Measurements from ENCODE around the gene MGAT4D. TPM values are rescaled to one million over a fixed set of nuclear protein-coding genes. Genes with fewer than 3 reads are reported as not detected.
A peak's percentile ranks its signal among the peaks of the same experiment; 100 is the strongest.

MGAT4D gene
- total and polyA plus RNA-seq, 10 of the 15 experiments (the other 5 are each of a cell fraction or from before 2014, with no cell fraction given): not detected

- TF ChIP-seq PBX3 (IDR thresholded peaks at IDR 0.05; ENCODE audit: insufficient replicate concordance, low read depth, low read length) (no peak), BHLHE40 (IDR thresholded peaks at IDR 0.05; ENCODE audit: borderline replicate concordance in 1 of 2, low read depth in 2 of 2, low read length in 1 of 2) (peak in 1 of 2 experiments; percentile 31; a peak in 1 of 4 replicates), RUNX3 (IDR thresholded peaks at IDR 0.05; ENCODE audit: low read length) (no peak), RB1 (IDR thresholded peaks at IDR 0.05; ENCODE audit: borderline replicate concordance) (0 out of 2 replicates have a peak, but pooled peaks have one; percentile 48), RELA (IDR thresholded peaks at IDR 0.05; ENCODE audit: borderline replicate concordance, partially characterized antibody) (no peak), SMC3 (IDR thresholded peaks at IDR 0.05; ENCODE audit: borderline replicate concordance, low read length) (peak; percentile 26; the same call in 1 of the 2 replicates), BRCA1 (IDR thresholded peaks at IDR 0.05; ENCODE audit: low read depth, low read length) (no peak), ZNF622 (IDR thresholded peaks at IDR 0.05) (no peak), EZH2 (IDR thresholded peaks at IDR 0.05; ENCODE audit: borderline replicate concordance, control insufficient read depth, low read depth, low read length) (no peak)
Observed at GRCh38 chr4:140427106-140427918, 70.8 kb downstream of the MGAT4D start, which contains the start of gene CLGN (continued).

DNA sequence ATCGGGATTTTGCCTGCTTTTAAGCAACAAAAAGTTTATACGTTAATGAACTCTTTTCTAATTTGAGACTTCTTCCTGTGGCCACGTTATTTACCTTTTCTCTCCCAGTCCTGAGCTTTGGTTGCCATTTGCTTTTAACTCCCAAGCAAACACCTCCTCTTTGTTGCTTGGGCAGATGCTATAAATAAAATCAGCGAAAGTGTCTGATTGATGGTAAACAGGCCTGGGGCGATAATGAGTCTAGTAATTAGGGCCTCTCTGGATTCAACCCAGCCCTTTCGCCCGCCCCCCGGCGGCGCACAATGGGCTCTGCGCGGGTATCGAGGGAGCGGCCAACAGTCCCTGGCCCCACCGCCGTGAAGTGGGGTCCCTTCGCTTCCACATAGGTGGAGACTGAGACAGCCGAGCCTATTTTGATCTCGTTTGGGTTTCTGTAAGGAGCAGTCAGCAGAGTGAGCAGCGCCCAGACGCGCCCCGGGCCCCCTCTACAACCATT, 71.4 kb downstream of the MGAT4D start:
- no peaks in the 10 kb centered on the region for H4K20me1 ChIP-seq (ENCODE audit: control insufficient read depth, insufficient read depth)
- no peaks in the 10 kb centered on the region for H3K36me3 ChIP-seq (ENCODE audit: control insufficient read depth in 2 of 2, insufficient read depth in 2 of 2, low read length in 1 of 2)
- SMC1A ChIA-PET (ENCODE audit: uncharacterized antibody, unreplicated experiment): no interaction called here
- H3K4me1 ChIP-seq (ENCODE audit: control insufficient read depth, insufficient read depth, low read length): peaks cover 5% of the 10 kb centered on the region; the same call in 1 of the 2 replicates
- intact Hi-C loops (cut with micrococcal nuclease; ENCODE audit: unreplicated experiment): loop anchor here (5.0 kb wide), 1 partner anchor 426 kb away; no protein-coding TSS in a partner anchor
- ATAC-seq (peak; percentile 52), DNase-seq (ENCODE audit: low read depth, low spot score) (no peak), FAIRE-seq (no peak)
- H3K27me3 ChIP-seq (replicated peaks in 1 of 2; ENCODE audit: control insufficient read depth in 2 of 2, insufficient read depth in 2 of 2, low read length in 1 of 2): peaks cover 0 to 5% of the 10 kb centered on the region in 2 experiments; a peak in 2 of 4 replicates
- WGBS (ENCODE audit: insufficient coverage, insufficient replicate concordance, low lambda C conversion rate, missing lambda C conversion rate): 8% methylated on average over 23 of the region's 23 CpGs
- POLR2A ChIA-PET: no interaction called here
- no peak for TF ChIP-seq ZNF592 (IDR thresholded peaks at IDR 0.05)
- no peak for TF ChIP-seq SMAD1 (IDR thresholded peaks at IDR 0.05; ENCODE audit: low read depth, partially characterized antibody)
- 0 out of 6 replicates have a peak, but pooled peaks of 1 of the 3 experiments have one; percentile 3 for TF ChIP-seq CTCF (IDR thresholded peaks at IDR 0.05 in 2 of 3, conservative IDR thresholded peaks at IDR 0.05 in 1 of 3; ENCODE audit: control insufficient read depth in 2 of 3, extremely low read depth in 1 of 3, insufficient read depth in 1 of 3, low read depth in 3 of 3, low read length in 3 of 3)
- no peak for TF ChIP-seq POU2F2 (IDR thresholded peaks at IDR 0.05; ENCODE audit: borderline replicate concordance, low read depth, low read length)
- no peak overlapping the region for H3K27ac ChIP-seq (ENCODE audit: control insufficient read depth, insufficient read depth)
- RAD21 ChIA-PET (ENCODE audit: unreplicated experiment): no interaction called here
- CTCF ChIA-PET: interaction anchor here (0.6 kb wide), 1 partner anchor 95 kb away, joined by 3 read pairs; no protein-coding TSS in a partner anchor
- peak overlapping the region; percentile 55; the same call in 1 of the 2 replicates for H3K4me3 ChIP-seq
- peak overlapping the region; percentile 95 for H2AFZ ChIP-seq (ENCODE audit: control insufficient read depth, low read depth, low read length)
- H3K9me3 ChIP-seq (replicated peaks; ENCODE audit: control insufficient read depth, insufficient read depth, low read length): no peaks in the 10 kb centered on the region
- in situ Hi-C loops (cut with MboI): no loop called here
- H3K9ac ChIP-seq (ENCODE audit: control insufficient read depth, insufficient read depth, low read length): no peak overlapping the region; the same call in 1 of the 2 replicates
- peak overlapping the region; percentile 97 for H3K4me2 ChIP-seq (ENCODE audit: control insufficient read depth, insufficient read depth)
- H3K79me2 ChIP-seq (ENCODE audit: control insufficient read depth, insufficient read depth, low read length): no peaks in the 10 kb centered on the region
- no TSS peak for BruUV-seq (replicated peaks)
